Coronary artery (tissue), 2 donors: ENCODE results near the gene TNFSF12.

ENCODE experiments used
- DNase-seq: peaks from one replicate; pipeline ENCODE4 v3.0.0-alpha.2; 2017; ENCODE audit warnings: low spot score
- H3K27ac ChIP-seq, 2 donors: fragments of 200-600 bp; sonication (generic); one replicate each; pipeline ENCODE4 v1.5.1; 2016 to 2019
- H3K4me3 ChIP-seq: fragments of 200-600 bp; sonication (generic); 2 replicates; pipeline ENCODE4 v1.5.1; 2016; ENCODE audit warnings: mild to moderate bottlenecking, moderate library complexity
- TF ChIP-seq, protein P1 (sequence below): fragments of 200-600 bp; sonication (generic); IDR thresholded peaks from one replicate; pipeline ENCODE4 v1.5.1; 2019; ENCODE audit warnings: antibody characterized with exemption

Gene TNFSF12

DNA sequence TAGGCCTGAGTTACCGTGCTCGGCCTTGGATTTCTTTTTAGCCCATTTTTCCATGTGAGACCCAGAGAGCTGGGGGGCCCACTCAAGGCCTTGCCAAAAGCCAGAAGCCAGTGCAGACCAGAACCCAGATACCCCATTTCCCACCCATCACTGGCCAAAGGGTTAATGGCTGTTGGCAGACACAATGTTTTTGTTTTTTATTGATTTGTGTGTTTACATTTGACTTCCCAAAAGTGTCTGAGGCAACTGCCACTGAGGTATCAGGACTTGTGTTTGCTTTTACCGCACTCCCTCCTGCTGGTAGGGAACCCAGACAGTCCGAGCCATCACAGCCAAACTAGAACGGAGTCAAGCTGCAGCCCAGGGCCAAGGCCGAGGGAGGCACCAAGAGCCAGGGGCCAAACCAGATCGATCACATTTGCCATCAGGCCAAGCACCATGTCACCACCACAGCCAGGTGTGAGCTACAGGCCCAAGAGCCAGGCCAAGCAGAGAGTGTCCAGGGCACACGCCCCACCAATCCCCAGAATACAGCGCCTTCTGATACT is 7.7 kb upstream of the TNFSF12 start:
- H3K4me3 ChIP-seq = no peak overlapping the region
- TF ChIP-seq, protein P1, sequence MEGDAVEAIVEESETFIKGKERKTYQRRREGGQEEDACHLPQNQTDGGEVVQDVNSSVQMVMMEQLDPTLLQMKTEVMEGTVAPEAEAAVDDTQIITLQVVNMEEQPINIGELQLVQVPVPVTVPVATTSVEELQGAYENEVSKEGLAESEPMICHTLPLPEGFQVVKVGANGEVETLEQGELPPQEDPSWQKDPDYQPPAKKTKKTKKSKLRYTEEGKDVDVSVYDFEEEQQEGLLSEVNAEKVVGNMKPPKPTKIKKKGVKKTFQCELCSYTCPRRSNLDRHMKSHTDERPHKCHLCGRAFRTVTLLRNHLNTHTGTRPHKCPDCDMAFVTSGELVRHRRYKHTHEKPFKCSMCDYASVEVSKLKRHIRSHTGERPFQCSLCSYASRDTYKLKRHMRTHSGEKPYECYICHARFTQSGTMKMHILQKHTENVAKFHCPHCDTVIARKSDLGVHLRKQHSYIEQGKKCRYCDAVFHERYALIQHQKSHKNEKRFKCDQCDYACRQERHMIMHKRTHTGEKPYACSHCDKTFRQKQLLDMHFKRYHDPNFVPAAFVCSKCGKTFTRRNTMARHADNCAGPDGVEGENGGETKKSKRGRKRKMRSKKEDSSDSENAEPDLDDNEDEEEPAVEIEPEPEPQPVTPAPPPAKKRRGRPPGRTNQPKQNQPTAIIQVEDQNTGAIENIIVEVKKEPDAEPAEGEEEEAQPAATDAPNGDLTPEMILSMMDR = no peak
- no peak for DNase-seq
- H3K27ac ChIP-seq = no peak overlapping the region

DNA sequence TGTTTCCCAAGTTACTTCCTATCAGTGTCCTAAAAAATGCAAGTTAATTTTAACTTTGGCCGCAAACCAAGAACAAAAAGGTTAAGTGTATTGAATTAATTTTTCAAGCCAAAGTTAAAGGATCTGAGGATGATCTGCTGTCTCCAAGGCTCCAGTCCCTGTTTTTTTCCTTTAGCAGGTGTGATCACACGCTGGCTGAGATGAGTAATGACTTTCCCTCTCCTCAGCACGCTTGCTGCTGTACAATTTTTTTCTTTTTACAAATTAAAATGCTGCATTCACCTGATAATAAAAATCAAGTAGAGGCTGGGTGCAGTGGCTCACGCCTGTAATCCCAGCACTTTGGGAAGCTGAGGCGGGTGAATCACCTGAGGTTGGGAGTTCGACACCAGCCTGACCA is 3.9 kb upstream of the TNFSF12 start:
- DNase-seq = no peak
- H3K4me3 ChIP-seq = no peak overlapping the region
- TF ChIP-seq, protein P1 = no peak
- peak overlapping the region in 1 of 2 donors; percentile 54 for H3K27ac ChIP-seq

DNA sequence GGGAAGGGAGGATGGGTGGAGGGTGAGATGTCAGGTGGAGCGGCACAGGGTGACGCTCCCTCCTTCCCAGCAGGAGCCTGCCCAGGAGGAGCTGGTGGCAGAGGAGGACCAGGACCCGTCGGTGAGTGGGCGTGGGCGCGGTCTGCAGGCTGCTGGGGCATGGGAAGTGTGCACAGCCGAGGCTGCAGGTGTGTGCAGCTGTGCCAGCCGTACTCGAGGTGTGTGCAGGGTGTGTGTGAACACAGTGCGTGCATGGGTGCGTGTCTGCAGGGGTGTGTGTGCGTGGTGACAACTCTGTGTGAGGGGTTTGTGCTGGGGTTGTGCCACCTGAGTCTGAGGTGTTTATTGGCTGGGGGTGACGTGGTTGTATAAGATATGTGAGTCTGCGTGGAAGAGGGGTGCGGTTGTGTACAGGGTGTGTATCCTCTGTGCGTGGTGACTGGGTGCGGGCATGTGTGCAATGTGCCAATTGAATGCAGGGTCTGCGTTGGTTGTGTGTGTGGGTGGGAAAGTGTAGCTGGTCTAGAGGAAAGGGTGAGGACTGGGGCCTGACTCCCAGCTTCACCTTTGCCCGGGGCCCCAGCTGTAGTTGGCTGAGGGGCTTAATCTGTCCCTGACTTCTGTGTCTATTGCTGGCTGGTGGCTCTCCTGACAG is 670 bp downstream of the TNFSF12 start:
- peak overlapping the region; percentile 75 for H3K4me3 ChIP-seq
- DNase-seq = no peak
- peak overlapping the region; percentile 93 for H3K27ac ChIP-seq
- TF ChIP-seq, protein P1 = no peak

DNA sequence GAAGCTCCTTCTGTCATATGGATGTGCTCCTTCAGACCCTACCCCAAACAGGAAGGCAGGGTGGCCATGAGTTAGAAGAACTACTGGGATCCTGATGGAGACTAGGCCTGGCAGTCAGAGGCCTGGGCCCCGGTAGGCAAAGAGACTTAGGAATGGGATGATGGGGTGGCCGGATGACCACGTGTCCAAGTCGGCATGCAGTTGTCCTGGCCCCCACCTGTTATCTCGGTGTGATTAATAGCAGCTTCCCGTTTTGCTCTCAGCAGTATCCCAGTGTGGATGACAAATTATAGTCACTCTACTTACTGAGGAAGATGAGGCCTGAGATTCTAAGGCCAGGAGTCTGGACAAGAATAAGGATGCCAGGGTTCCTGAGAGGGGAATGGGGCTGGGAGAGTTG is 1.5 kb downstream of the TNFSF12 start:
- TF ChIP-seq, protein P1 = no peak
- Histone ChIP-seq H3K4me3 (peak overlapping the region; percentile 75), H3K27ac (peak overlapping the region; percentile 93)
- no peak for DNase-seq

DNA sequence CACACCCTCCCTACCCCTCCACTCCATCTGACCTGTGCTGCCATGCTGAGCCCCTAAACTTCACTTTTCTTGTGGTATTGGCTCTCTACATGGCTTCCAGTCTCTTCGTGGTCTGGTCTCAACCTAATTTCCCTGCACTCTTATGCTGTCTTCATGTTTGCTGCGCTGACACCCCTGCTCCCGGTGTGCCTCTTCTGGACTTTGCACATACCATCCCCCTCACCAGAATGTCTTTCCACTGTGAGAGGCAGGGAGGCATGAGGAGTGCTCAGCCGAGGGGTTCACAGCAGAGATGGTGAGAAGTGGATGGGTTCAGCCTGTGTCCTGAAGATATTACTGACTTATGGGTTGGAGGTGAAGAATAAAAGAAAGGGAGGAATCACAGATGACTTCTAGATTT is 2.5 kb downstream of the TNFSF12 start:
- TF ChIP-seq, protein P1 = no peak
- Histone ChIP-seq H3K4me3 (no peak overlapping the region), H3K27ac (no peak overlapping the region)
- DNase-seq = no peak

DNA sequence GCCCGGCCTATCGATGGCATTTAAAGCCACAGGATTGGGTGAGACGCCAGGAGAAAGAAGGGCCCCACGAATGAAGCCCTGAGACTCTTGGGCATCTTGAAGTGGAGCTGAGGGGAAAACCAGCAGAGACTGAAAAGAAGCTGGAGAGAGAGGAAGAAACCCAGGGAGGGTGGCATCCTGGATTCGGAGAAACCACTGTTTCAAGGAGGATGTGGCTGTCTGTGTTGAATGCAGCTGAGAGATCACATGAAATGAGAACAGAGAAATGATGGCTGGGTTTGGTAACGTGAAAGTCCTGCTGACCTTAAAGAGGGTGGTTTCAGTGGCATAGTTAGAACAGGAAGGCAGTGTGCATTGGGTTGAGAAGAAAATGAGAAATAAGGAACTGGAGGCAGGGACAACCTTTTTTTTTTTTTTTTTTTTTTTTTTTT is 3.8 kb downstream of the TNFSF12 start:
- DNase-seq = no peak
- H3K27ac ChIP-seq = peak overlapping the region in 1 of 2 donors; percentile 58
- TF ChIP-seq, protein P1 = no peak
- H3K4me3 ChIP-seq = no peak overlapping the region

DNA sequence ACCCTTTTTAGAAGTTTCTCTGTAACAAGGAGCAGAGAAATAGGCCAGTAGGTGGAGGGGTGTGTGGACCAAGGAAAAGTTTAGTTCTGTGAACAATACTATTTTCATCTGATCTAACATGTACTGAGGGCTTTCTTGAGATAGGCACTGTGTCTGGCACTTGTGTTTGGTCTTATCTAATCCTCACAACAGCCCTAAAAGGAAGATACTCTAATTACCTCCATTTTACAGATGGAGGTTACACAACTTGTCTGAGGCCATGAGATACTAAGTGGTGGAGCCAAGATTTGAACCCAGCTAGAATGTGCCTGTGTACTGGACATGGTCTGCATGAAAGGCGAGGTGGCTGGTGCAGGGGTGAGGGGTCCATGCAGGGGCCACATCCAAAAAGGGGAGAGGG is 4.5 kb downstream of the TNFSF12 start:
- Histone ChIP-seq H3K27ac (peak overlapping the region in 1 of 2 donors; percentile 75), H3K4me3 (no peak overlapping the region)
- TF ChIP-seq, protein P1 = no peak
- no peak for DNase-seq
